D341Med (cell line): ENCODE results near the gene NPHS1.
"Not testable (repeated sequence)": the region's sequence is repeated elsewhere in the genome, so short reads cannot be mapped to it uniquely, and the experiment has no call there.

Experiments used
- DNase-seq: peaks from one replicate; pipeline ENCODE4 v3.0.0; 2012; ENCODE audit warnings: low spot score

The NPHS1 gene, protein sequence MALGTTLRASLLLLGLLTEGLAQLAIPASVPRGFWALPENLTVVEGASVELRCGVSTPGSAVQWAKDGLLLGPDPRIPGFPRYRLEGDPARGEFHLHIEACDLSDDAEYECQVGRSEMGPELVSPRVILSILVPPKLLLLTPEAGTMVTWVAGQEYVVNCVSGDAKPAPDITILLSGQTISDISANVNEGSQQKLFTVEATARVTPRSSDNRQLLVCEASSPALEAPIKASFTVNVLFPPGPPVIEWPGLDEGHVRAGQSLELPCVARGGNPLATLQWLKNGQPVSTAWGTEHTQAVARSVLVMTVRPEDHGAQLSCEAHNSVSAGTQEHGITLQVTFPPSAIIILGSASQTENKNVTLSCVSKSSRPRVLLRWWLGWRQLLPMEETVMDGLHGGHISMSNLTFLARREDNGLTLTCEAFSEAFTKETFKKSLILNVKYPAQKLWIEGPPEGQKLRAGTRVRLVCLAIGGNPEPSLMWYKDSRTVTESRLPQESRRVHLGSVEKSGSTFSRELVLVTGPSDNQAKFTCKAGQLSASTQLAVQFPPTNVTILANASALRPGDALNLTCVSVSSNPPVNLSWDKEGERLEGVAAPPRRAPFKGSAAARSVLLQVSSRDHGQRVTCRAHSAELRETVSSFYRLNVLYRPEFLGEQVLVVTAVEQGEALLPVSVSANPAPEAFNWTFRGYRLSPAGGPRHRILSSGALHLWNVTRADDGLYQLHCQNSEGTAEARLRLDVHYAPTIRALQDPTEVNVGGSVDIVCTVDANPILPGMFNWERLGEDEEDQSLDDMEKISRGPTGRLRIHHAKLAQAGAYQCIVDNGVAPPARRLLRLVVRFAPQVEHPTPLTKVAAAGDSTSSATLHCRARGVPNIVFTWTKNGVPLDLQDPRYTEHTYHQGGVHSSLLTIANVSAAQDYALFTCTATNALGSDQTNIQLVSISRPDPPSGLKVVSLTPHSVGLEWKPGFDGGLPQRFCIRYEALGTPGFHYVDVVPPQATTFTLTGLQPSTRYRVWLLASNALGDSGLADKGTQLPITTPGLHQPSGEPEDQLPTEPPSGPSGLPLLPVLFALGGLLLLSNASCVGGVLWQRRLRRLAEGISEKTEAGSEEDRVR (N-terminal part only)

DNA sequence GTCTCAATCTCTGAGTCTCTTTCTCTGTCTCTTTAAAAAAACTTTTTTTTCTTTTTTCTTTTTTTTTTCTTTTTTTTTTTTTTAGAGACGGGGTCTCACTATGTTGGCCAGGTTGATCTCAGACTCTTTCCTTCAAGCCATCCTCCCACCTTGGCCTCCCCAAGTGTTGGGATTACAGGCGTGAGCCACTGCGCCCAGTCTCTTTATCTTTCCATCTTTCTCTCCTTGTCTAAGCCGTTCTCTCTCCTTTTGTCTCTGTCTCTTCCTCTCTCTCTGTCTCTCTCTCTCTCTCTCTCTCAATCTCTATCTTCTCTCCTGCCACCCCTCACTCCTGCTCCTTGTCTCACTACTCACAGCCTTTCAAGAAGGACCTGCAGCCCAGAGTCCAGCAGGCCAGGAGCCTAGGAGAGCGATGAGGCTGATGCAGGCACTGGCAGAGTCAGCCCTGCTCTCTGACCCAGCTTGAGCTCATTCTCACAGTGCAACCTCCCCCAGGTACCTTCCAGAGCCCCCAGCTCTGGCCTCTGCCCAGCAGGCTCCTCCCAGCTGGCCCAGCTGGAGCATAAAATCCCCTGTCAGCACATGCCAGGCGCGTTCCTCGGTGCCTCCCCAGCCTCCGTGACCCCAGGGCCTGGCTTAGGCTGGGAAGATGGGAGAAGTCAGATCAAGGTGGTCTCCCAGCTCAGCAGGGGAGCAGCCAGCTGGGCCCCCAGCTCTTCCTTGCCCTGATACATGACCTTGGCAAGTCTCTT lies at the start of gene NPHS1:
Gene NPHS1 (minus strand): TSS at position 476 of the 752 bp plus-strand sequence. CDS start 667 bp downstream, outside the sequence.
- no peak for DNase-seq

GRCh38 chr19:35901055-35901644 lies 48.8 kb upstream of the NPHS1 start:
- no peak for DNase-seq

GRCh38 chr19:35899547-35900214 lies 47.4 kb upstream of the NPHS1 start:
- DNase-seq = peak; percentile 96

GRCh38 chr19:35898499-35898809 lies 46.1 kb upstream of the NPHS1 start:
- DNase-seq = no peak

- DNase-seq = no peak
Observed at GRCh38 chr19:35897706-35898451, 45.6 kb upstream of the NPHS1 start.

DNA sequence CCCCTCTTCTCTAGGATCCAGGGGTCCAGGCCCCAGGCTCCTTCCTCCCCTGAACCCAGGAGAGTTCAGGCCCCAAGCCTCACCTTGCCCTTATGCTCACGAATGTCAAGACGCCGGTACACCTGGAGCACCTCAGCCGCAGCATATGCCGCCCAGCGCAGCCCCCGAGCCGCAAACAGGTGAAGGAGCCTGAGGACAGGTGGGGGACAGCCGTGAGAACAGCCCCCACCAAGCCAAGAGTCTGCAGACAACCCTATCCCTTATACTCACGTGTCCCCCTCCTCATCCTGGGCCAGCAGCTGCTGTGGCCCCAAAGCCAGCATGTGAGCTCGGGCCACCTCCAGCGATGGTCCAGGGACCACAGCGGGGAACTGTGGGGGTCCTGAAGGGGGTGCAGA lies 44.3 kb upstream of the NPHS1 start:
- DNase-seq = no peak

- DNase-seq = peak; percentile 16
Observed at GRCh38 chr19:35895911-35896642, 43.8 kb upstream of the NPHS1 start.

DNA sequence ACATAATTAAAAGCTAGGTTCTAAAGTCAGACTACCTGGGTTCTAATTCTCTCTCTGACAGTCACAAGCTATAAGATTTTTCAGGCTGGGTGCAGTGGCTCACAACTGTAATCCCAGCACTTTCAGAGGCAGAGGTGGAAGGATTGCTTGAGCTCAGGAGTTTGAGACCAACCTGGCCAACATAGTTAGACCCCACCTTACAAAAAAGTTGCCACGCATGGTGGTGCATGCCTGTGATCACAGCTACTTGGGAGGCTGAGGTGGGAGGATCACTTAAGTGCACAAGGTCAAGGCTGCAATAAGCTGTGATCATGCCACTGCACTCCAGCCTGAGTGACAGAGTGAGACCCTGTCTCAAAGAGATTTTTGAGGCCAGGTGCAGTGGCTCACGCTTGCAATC lies 42.0 kb upstream of the NPHS1 start:
- DNase-seq = no peak

DNA sequence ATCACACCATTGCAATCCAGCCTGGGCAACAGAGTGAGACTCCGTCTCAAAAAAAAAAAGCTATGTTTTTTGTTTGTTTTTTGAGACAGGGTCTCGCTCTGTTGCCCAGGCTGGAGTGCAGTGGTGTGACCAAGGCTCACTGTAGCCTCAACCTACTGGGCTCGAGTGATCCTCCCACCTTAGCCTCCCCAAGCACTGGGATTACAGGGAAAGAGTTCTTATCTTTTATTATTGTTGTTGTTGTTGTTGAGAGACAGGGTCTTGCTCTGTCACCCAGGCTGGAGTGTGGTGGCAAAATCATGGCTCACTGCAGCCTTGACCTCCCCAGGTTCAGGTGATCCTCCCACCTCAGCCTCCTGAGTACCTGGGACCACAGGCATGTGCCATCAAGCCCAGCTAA lies 39.5 kb upstream of the NPHS1 start:
- DNase-seq = not testable (repeated sequence)

DNA sequence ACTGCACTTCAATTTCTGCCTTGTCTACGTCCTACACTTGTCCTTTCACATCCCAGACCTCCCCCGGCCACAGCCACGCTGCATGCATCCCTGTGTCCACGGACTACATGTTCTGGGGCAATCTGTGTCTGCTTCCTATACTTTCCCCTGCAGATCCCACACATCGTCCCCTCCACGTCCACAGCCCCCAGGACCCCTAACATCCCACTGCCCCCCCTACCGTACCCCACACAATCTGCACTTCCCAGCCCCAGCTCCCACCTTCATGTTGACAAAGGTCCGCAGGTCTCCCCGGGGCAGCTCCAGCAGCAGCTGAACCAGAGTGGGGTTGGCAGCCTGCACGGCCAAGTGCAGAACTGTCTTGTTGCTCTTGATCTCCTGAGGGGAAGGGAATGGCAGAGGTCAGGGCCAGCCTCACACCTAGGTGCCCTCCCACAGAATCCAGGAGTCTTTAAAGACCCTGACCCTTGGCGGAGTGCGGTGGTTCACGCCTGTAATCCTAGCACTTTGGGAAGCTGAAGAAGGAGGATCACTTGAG lies 37.9 kb upstream of the NPHS1 start:
- no peak for DNase-seq

DNA sequence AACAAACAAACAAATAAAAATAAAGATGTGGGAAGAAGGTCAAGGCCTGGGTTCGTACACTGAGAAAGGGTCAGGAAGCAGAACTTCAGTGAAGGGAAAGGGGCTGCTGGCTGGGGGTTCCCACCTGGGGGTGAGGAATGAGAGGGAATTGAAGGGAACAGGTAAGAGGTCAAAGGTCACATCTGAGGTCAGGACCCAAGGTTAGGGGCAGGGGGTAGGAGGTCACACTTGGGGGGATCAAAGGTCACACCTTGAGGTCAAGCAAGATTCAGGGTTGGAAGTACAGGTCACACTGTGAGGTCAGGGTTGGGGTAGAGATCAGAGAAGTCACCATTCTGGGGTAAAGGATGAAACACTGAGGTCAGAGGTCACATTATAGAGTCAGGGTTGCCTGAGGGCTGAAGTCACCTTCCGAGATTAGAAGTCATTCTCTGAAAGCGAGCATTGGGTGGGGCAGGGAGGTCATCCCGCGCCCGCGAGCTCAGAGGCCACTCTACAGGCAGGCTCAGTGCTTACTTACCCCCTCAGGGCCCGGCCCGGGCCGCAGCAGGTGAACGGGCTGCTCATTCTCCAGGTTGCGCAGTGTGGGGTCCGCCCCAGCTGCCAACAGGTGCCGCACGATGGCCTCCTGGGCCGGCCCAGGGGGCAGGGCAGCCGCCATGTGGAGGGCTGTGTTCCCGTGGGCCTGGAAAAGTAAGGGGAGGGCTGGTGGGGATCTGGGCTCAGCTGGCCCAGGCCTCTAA lies 37.2 kb upstream of the NPHS1 start:
- no peak for DNase-seq

DNA sequence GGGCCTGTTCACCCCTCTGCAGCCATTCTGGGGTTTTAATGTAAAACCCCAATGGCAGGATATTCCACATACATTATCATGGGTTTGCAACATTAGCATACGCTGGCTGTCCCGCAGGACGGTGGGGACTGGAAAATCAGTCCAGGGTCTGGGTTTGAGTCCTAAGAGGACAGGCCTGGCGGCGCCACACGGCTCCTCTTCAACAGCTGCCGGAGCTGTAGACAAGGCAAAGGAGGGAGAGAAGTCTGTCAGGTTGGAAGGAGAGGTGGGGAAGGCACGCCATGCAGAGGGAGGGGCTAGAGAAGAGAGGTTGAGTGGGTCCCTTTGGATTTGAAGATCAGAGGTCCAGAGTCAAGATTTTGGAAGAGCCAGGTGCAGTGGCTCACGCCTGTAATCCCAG lies 36.1 kb upstream of the NPHS1 start:
- DNase-seq = no peak

GRCh38 chr19:35887197-35887596 lies 34.9 kb upstream of the NPHS1 start:
- no peak for DNase-seq

GRCh38 chr19:35885904-35886303 lies 33.6 kb upstream of the NPHS1 start:
- DNase-seq = no peak

- no peak for DNase-seq
Observed at GRCh38 chr19:35885225-35885738, 33.0 kb upstream of the NPHS1 start.

GRCh38 chr19:35883882-35884281 lies 31.6 kb upstream of the NPHS1 start:
- no peak for DNase-seq

DNA sequence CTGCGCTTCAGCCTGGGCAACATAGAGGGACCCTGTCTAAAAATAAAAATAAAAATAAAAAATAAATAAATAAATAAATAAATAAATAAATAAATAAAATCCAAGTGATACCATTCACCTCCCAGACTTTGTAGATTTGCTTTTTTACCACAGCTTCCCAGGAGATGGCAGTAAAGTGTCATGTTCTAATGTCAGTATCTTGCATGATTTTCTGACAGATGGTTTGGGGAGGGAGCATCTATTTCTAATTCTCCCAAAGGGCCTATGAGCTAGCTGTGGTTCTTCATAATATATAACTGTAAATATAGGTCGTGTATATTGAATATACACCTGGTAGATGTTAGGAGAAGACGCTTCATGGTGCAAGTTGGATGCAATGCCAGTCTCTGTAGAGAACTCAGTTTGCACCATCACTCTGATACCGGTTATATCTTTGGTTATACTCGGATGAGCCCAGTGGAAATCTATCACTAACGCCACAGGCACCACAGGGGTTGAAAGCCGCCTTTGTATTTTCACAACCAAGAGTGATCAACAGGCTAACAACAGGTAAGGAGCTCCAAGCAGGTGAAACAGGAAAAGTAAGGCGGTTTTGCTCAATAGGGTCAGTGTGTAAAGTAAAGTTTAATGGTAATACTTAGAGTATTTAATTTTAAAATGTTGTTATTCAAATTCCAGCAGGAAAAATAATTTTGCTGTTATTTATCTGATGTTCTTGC lies 30.0 kb upstream of the NPHS1 start:
- peak; percentile 66 for DNase-seq
